ENCODE measurements around the gene LARGE1. TPM values are rescaled to one million over a fixed set of nuclear protein-coding genes. Genes with fewer than 3 reads are reported as not detected.
A peak's percentile ranks its signal among the peaks of the same experiment; 100 is the strongest.

LARGE1 gene
- total RNA-seq, 2 donors from 2014 or later, result 29.5 to 42.1 TPM

DNA sequence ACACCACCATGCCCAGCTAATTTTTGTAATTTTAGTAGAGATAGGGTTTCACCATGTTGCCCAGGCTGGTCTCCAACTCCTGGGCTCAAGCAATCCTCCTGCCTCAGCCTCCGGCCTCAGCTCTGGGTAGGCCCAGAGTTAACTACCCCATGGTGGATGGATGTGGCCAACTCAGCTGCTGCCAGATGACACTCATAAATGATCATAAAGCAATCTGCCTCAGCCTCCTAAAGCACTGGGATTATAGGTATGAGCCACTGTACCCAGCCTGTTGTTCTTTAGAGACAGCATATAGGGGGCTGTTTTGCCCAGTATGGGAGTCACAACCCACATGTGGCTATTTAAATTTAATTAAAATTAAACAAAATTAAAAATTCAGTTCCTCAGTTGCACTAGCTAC, 54.3 kb downstream of the LARGE1 start:
- H3K4me3 ChIP-seq, result no peak overlapping the region
- H3K36me3 ChIP-seq, result no peaks in the 10 kb centered on the region
- TF ChIP-seq, protein P1, sequence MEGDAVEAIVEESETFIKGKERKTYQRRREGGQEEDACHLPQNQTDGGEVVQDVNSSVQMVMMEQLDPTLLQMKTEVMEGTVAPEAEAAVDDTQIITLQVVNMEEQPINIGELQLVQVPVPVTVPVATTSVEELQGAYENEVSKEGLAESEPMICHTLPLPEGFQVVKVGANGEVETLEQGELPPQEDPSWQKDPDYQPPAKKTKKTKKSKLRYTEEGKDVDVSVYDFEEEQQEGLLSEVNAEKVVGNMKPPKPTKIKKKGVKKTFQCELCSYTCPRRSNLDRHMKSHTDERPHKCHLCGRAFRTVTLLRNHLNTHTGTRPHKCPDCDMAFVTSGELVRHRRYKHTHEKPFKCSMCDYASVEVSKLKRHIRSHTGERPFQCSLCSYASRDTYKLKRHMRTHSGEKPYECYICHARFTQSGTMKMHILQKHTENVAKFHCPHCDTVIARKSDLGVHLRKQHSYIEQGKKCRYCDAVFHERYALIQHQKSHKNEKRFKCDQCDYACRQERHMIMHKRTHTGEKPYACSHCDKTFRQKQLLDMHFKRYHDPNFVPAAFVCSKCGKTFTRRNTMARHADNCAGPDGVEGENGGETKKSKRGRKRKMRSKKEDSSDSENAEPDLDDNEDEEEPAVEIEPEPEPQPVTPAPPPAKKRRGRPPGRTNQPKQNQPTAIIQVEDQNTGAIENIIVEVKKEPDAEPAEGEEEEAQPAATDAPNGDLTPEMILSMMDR (IDR thresholded peaks at IDR 0.05), result no peak
- peaks cover 12 to 50% of the 10 kb centered on the region in 2 donors for H3K4me1 ChIP-seq (ENCODE audit: control insufficient read depth in 1 of 2, low read depth in 2 of 2)
- H3K27me3 ChIP-seq (replicated peaks; ENCODE audit: insufficient read depth), result no peaks in the 10 kb centered on the region
- DNase-seq (ENCODE audit: low spot score) (no peak), ATAC-seq (ENCODE audit: insufficient number of reproducible peaks, low FRiP score, low read depth) (no peak)
- no peaks in the 10 kb centered on the region for H3K9me3 ChIP-seq
- H3K27ac ChIP-seq, result no peak overlapping the region

DNA sequence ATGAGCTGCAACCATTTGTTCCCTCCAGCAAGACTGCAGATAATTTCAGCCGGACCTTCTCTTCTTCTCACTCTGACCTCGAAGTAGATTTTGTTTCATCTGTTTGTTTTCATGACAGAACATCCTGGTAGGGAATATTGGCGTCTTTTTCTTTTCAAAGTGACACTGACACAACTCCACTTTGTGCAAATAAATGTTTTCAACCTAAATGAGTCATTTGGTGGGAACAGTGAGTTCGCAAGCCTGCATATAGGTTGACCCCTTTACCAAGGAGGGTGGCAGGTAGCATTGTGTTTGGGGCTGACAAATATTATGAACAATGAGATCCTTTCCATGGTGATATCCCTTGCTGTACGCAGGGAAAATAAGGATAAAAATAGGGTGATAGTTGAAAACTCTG, 55.0 kb downstream of the LARGE1 start:
- H3K4me3 ChIP-seq, result no peak overlapping the region
- ATAC-seq (ENCODE audit: insufficient number of reproducible peaks, low FRiP score, low read depth) (no peak), DNase-seq (ENCODE audit: low spot score) (no peak)
- H3K36me3 ChIP-seq, result no peaks in the 10 kb centered on the region
- peaks cover 12 to 45% of the 10 kb centered on the region in 2 donors for H3K4me1 ChIP-seq (ENCODE audit: control insufficient read depth in 1 of 2, low read depth in 2 of 2)
- TF ChIP-seq, protein P1 (IDR thresholded peaks at IDR 0.05), result no peak
- H3K27me3 ChIP-seq (replicated peaks; ENCODE audit: insufficient read depth), result no peaks in the 10 kb centered on the region
- peak overlapping the region in 1 of 2 donors; percentile 22 for H3K27ac ChIP-seq
- H3K9me3 ChIP-seq, result no peaks in the 10 kb centered on the region

DNA sequence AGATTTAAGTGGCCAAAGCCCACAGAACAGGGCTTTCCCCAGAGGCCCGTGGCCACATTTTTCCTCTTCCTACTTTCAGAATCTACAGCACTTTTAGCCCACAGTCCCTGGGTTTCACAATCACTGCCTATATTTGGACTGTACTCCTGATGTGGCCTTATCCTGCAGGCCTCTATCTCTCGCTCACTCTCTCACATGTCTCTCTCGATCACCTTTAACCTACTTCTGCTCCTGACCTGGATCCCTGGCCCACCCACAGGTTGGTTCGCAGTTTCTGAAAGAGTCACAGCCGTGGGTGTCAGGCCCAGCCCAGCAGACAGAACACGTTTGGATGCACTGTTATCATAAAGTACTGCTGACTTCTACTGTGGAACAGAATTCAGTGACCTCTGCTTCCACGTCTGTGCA, 55.5 kb downstream of the LARGE1 start:
- Histone ChIP-seq H3K27me3 (replicated peaks; ENCODE audit: insufficient read depth) (no peaks in the 10 kb centered on the region), H3K36me3 (no peaks in the 10 kb centered on the region), H3K4me3 (no peak overlapping the region), H3K4me1 (ENCODE audit: control insufficient read depth in 1 of 2, low read depth in 2 of 2) (peaks cover 12 to 40% of the 10 kb centered on the region in 2 donors), H3K9me3 (no peaks in the 10 kb centered on the region), H3K27ac (peak overlapping the region in 1 of 2 donors; percentile 22)
- TF ChIP-seq, protein P1 (IDR thresholded peaks at IDR 0.05), result no peak
- no peak for ATAC-seq (ENCODE audit: insufficient number of reproducible peaks, low FRiP score, low read depth)
- no peak for DNase-seq (ENCODE audit: low spot score)

DNA sequence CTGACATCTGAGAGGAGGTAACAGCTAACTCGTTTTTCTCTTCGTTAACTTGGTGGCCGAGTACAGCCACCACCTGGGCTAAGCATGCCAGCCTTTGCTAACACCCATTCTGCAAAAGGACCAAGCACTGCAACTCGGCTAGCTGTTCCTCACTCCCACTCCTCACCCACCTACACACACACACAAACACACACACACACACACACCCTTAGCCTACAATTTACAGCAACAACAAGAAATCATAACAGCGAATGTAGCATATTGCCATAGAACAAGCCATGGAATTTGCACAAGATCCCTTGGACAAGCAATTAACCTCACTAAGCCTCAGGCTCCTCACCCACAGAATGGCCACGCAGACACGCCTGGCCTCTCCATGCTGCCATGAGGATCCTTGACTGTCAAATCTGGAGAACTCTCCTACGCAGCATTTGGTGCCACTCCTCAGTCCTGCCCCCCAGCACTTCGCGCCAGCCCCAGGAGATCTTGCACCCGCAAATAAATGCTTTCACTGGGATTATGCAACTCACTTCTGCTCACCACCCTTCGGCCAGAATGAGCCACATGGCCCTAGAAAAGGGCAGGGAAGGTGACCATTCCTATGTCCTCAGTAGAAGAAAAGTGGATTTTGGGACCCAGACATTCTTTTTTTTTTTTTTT, 58.9 kb downstream of the LARGE1 start:
- ATAC-seq (ENCODE audit: insufficient number of reproducible peaks, low FRiP score, low read depth) (no peak), DNase-seq (ENCODE audit: low spot score) (no peak)
- no peaks in the 10 kb centered on the region for H3K27me3 ChIP-seq (replicated peaks; ENCODE audit: insufficient read depth)
- TF ChIP-seq, protein P1 (IDR thresholded peaks at IDR 0.05), result no peak
- no peaks in the 10 kb centered on the region for H3K9me3 ChIP-seq
- H3K4me1 ChIP-seq (ENCODE audit: control insufficient read depth in 1 of 2, low read depth in 2 of 2), result peaks cover 2 to 10% of the 10 kb centered on the region in 2 donors
- no peaks in the 10 kb centered on the region for H3K36me3 ChIP-seq
- no peak overlapping the region for H3K4me3 ChIP-seq
- H3K27ac ChIP-seq, result no peak overlapping the region

GRCh38 chr22:33860386-33860785, 59.9 kb downstream of the LARGE1 start:
- H3K4me3 ChIP-seq, result no peak overlapping the region
- no peak for DNase-seq (ENCODE audit: low spot score)
- ATAC-seq (ENCODE audit: insufficient number of reproducible peaks, low FRiP score, low read depth), result no peak
- no peaks in the 10 kb centered on the region for H3K36me3 ChIP-seq
- H3K27ac ChIP-seq, result no peak overlapping the region
- peaks cover 2 to 9% of the 10 kb centered on the region in 2 donors for H3K4me1 ChIP-seq (ENCODE audit: control insufficient read depth in 1 of 2, low read depth in 2 of 2)
- H3K27me3 ChIP-seq (replicated peaks; ENCODE audit: insufficient read depth), result no peaks in the 10 kb centered on the region
- H3K9me3 ChIP-seq, result no peaks in the 10 kb centered on the region
- TF ChIP-seq, protein P1 (IDR thresholded peaks at IDR 0.05), result no peak
